Right lobe of liver (tissue), 6 donors: Measurements from ENCODE around the gene SLC25A38. TPM values are rescaled to one million over a fixed set of nuclear protein-coding genes. Genes with fewer than 3 reads are reported as not detected.

Experiments used
- ATAC-seq, 4 donors: fragments of 200-7000 bp; cut with Tn5 transposase; one replicate each; pipeline ENCODE4 v1.9.1; 2020; ENCODE audit warnings: mild to moderate bottlenecking in 4 of 4, moderate library complexity in 4 of 4
- DNase-seq, 3 donors: peaks; one replicate each; pipeline ENCODE4 v3.0.0-alpha.2; 2020
- H3K27ac ChIP-seq, 3 donors: fragments of 200-600 bp; one replicate each; pipeline ENCODE4 v1.8.0; 2022
- H3K27me3 ChIP-seq, 2 donors: fragments of 200-600 bp; one replicate each; pipeline ENCODE4 v1.8.0; 2022
- H3K36me3 ChIP-seq, 4 donors: fragments of 200-600 bp; sonication (generic) in 1 of 4; one replicate each; pipeline versions ENCODE4 v1.5.1 to v1.8.0; 2017 to 2022; ENCODE audit warnings: control low read depth in 1 of 4
- H3K4me1 ChIP-seq, 4 donors: fragments of 200-600 bp; sonication (generic) in 1 of 4; one replicate each; pipeline versions ENCODE4 v1.5.1 to v1.8.0; 2017 to 2022; ENCODE audit warnings: control low read depth in 1 of 4
- H3K4me3 ChIP-seq, 3 donors: fragments of 200-600 bp; one replicate each; pipeline ENCODE4 v1.8.0; 2022
- H3K9me3 ChIP-seq, 4 donors: fragments of 200-600 bp; sonication (generic) in 1 of 4; one replicate each; pipeline versions ENCODE4 v1.5.1 to v1.8.0; 2017 to 2022; ENCODE audit warnings: control low read depth in 1 of 4
- CTCF ChIP-seq, 4 donors: fragments of 200-600 bp in 3 of 4; fragments of 450-650 bp in 1 of 4; IDR thresholded peaks; one replicate each; pipeline versions ENCODE4 v1.5.1 to v1.8.0; 2016 to 2022; ENCODE audit warnings: antibody characterized with exemption in 4 of 4, mild to moderate bottlenecking in 2 of 4
- POLR2A ChIP-seq: fragments of 450-650 bp; IDR thresholded peaks from one replicate; pipeline ENCODE4 v1.6.1; 2017; ENCODE audit warnings: antibody characterized with exemption, mild to moderate bottlenecking
- WGBS: methylation state at CpG from one replicate; pipeline ENCODE4 v1.1.6; 2018; ENCODE audit warnings: low coverage, low lambda C conversion rate; ENCODE audit not compliant: insufficient coverage; ENCODE audit errors: missing lambda C conversion rate; 5-methylcytosine and 5-hydroxymethylcytosine counted together
- intact Hi-C, 2 donors: fragments of 100-400 bp; cut with DNase I; formaldehyde crosslinking; loops; one replicate each; pipeline versions ENCODE4 v1.11.2 to v1.14.1; 2022
- total RNA-seq, 6 experiments: library from RNA; depleted of rRNA in 2 of 6; stranded (reverse); fragments of >200 nt in 2 of 6; fragmentation: NEBNext Ultra II Directional in 3 of 6; extraction: Animal tissue kit (Norgen Biotek cat#: 25700) in 3 of 6; gene quantifications; one replicate each; pipeline versions ENCODE4 v1.1.0 to v1.2.4, GENCODE V29; 2016 to 2023
- donor health status: DM: no; HTN: yes; CAD: no.
- donor health status: DM: no; HTN: no; CAD: no.
- donor health status: DM: no; HTN: no; CAD: no.
- donor health status: DM: no; HTN: yes; CAD: no.
- donor health status: DM: no; HTN: yes; CAD: no.

The SLC25A38 gene
- total RNA-seq, 6 experiments from 2014 or later, result 20.9 to 36.7 (median 23.6) TPM

GRCh38 chr3:39419742-39420315 is 36.7 kb downstream of the SLC25A38 start:
- Histone ChIP-seq H3K27me3 (no peaks in the 10 kb centered on the region), H3K27ac (no peak overlapping the region), H3K4me1 (no peaks in the 10 kb centered on the region), H3K36me3 (no peaks in the 10 kb centered on the region), H3K4me3 (no peak overlapping the region), H3K9me3 (no peaks in the 10 kb centered on the region)
- ATAC-seq (no peak), DNase-seq (no peak)
- TF ChIP-seq CTCF (IDR thresholded peaks at IDR 0.05) (no peak), POLR2A (no peak)
- WGBS, result 65% methylated on average over 2 of the region's 2 CpGs
- intact Hi-C loops, result no loop called here

GRCh38 chr3:39420543-39420942 is 37.4 kb downstream of the SLC25A38 start:
- WGBS, result 100% methylated on average over 2 of the region's 2 CpGs

GRCh38 chr3:39423436-39423970 is 40.3 kb downstream of the SLC25A38 start:
- no peak for DNase-seq
- ATAC-seq, result no peak
- no peak for TF ChIP-seq POLR2A
- TF ChIP-seq CTCF (IDR thresholded peaks at IDR 0.05), result no peak
- Histone ChIP-seq H3K27ac (no peak overlapping the region), H3K4me3 (no peak overlapping the region), H3K4me1 (no peaks in the 10 kb centered on the region), H3K9me3 (no peaks in the 10 kb centered on the region), H3K36me3 (no peaks in the 10 kb centered on the region), H3K27me3 (no peaks in the 10 kb centered on the region)
- intact Hi-C loops, result no loop called here
- WGBS, result 71% methylated on average over 1 of the region's 1 CpG

More at GRCh38 chr3:39420543-39420942, 37.4 kb downstream of the SLC25A38 start:
- TF ChIP-seq POLR2A, result no peak
- no peak for TF ChIP-seq CTCF (IDR thresholded peaks at IDR 0.05)
- no peak for DNase-seq
- Histone ChIP-seq H3K27me3 (no peaks in the 10 kb centered on the region), H3K27ac (no peak overlapping the region), H3K36me3 (no peaks in the 10 kb centered on the region), H3K4me3 (no peak overlapping the region), H3K9me3 (no peaks in the 10 kb centered on the region), H3K4me1 (no peaks in the 10 kb centered on the region)
- intact Hi-C loops, result no loop called here
- no peak for ATAC-seq

GRCh38 chr3:39426312-39426711 is 43.1 kb downstream of the SLC25A38 start:
- no peak overlapping the region for H3K27ac ChIP-seq
- WGBS, result no CpG with 5 or more reads among the region's 1 CpG
- H3K9me3 ChIP-seq, result no peaks in the 10 kb centered on the region
- intact Hi-C loops, result no loop called here
- no peak for TF ChIP-seq CTCF (IDR thresholded peaks at IDR 0.05)
- no peaks in the 10 kb centered on the region for H3K4me1 ChIP-seq
- no peaks in the 10 kb centered on the region for H3K36me3 ChIP-seq
- DNase-seq (no peak), ATAC-seq (no peak)
- H3K27me3 ChIP-seq, result no peaks in the 10 kb centered on the region
- H3K4me3 ChIP-seq, result no peak overlapping the region
